ENCODE results near the gene RCAN3. TPM values are rescaled to one million over a fixed set of nuclear protein-coding genes. Genes with fewer than 3 reads are reported as not detected.
A peak's percentile ranks its signal among the peaks of the same experiment; 100 is the strongest.

The RCAN3 gene
- total and polyA plus RNA-seq, 2 of the 13 experiments (the other 11 are each of a cell fraction or from before 2014, with no cell fraction given): 12.2 to 13.3 TPM

DNA sequence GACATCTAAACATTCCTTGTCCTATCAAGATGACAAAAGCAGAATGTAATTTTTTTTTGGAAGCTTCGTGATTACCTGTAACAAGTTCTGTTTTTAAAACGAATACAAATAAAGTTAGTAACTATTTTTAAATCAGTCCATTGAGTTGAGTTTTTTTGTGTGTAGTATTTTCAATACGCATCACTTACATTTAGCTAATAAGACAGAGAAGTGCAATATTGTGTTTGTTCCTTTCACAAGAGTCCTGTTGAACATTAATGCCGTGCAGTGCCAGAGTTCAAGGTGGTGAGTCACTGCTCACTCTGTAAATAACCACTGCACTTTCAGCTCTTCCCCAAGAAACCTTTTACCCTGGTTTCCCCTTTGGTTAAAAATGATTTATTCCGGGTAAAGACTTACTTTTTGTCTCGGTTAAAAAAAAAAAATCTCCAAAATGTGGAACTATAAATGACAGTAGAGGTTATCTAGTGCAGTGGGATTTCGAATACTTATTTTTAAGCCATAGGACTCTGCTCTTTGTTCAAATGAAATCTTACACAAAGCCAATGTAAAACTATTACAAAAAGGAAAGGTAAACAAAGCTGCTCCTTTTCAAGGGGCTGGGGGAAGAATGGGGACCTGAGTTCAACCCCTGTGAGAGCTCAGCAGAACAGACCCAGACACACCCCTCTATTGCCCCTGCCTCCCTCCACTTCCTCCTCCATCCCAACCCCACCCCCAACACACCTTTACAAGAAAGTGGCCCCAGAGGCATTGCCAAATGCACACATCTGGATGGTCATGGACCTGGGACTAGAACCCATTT, 38.5 kb downstream of the RCAN3 start:
- Histone ChIP-seq H3K9me3 (ENCODE audit: low read length) (no peaks in the 10 kb centered on the region), H3K79me2 (ENCODE audit: insufficient read depth, low read length) (no peaks in the 10 kb centered on the region), H3K4me1 (ENCODE audit: insufficient read depth, low read length) (peaks cover 71% of the 10 kb centered on the region), H3K4me3 (replicated peaks in 1 of 3; ENCODE audit: insufficient read depth in 1 of 3, low read depth in 2 of 3, low read length in 3 of 3) (peak overlapping the region; percentile 8 to 51 (median 47)), H4K20me1 (ENCODE audit: insufficient read depth, low read length) (no peaks in the 10 kb centered on the region), H3K9ac (ENCODE audit: insufficient read depth, low read depth, low read length) (peak overlapping the region; percentile 50), H3K36me3 (replicated peaks in 1 of 2; ENCODE audit: control insufficient read depth in 1 of 2, insufficient read depth in 2 of 2, low read length in 2 of 2) (no peaks in the 10 kb centered on the region), H3K4me2 (ENCODE audit: low read depth, low read length) (peak overlapping the region; percentile 74), H3K27me3 (ENCODE audit: control insufficient read depth in 1 of 2, insufficient read depth in 2 of 2, low read length in 2 of 2) (no peaks in the 10 kb centered on the region), H2AFZ (ENCODE audit: low read length) (no peak overlapping the region), H3K27ac (ENCODE audit: extremely low read length, insufficient read depth, low read length) (peak overlapping the region; percentile 94)
- ATAC-seq (peak; percentile 91), DNase-seq (ENCODE audit: low spot score) (peak; percentile 91), FAIRE-seq (peak; percentile 96)
- WGBS (ENCODE audit: low lambda C conversion rate): under 1% methylated on average over 7 of the region's 7 CpGs
- POLR2A ChIA-PET: interaction anchor here (0.7 to 3.0 kb wide), 16 partner anchors 8 to 184 kb away, joined by 3 to 15 read pairs (median 4); partner anchors contain the start of genes NCMAP, NIPAL3 and RCAN3
- in situ Hi-C loops (cut with HindIII; ENCODE audit: extremely low pct_ligation_motif_present, low pct_unique_long_range_greater_than_20kb): loop anchor here (10.0 kb wide), 1 partner anchor 94 kb away; no protein-coding TSS in a partner anchor
- BruUV-seq (replicated peaks): TSS peak; percentile 46
- CTCF ChIA-PET (ENCODE audit: low intra/inter-chr PET ratio, low total read pairs): interaction anchor here (0.7 to 1.9 kb wide), 2 partner anchors 46 to 383 kb away, joined by 3 to 8 read pairs; no protein-coding TSS in a partner anchor
- intact Hi-C loops (cut with micrococcal nuclease; ENCODE audit: unreplicated experiment): loop anchor here (5.0 kb wide), 1 partner anchor 96 kb away; no protein-coding TSS in a partner anchor
- TF ChIP-seq PITX1 (CRISPR knock-in tag; IDR thresholded peaks at IDR 0.05) (peak; percentile 59; the same call in 1 of the 2 replicates), GFI1 (CRISPR knock-in tag; IDR thresholded peaks at IDR 0.05; ENCODE audit: borderline replicate concordance) (peak; percentile 67; the same call in 1 of the 2 replicates), KAT8 (CRISPR knock-in tag; IDR thresholded peaks at IDR 0.05) (0 out of 2 replicates have a peak, but pooled peaks have one; percentile 18), NONO (IDR thresholded peaks at IDR 0.05) (no peak), NONO (CRISPR knock-in tag; conservative IDR thresholded peaks at IDR 0.05) (peak; percentile 60; the same call in 1 of the 2 replicates), ARID3A (IDR thresholded peaks at IDR 0.05; ENCODE audit: low read depth, low read length) (peak; percentile 60; the same call in 1 of the 2 replicates), ZNF205 (CRISPR knock-in tag; IDR thresholded peaks at IDR 0.05) (peak; percentile 39; the same call in 1 of the 2 replicates), ZNF570 (CRISPR knock-in tag; IDR thresholded peaks at IDR 0.05; ENCODE audit: borderline replicate concordance) (no peak), ZNF292 (CRISPR knock-in tag; IDR thresholded peaks at IDR 0.05; ENCODE audit: borderline replicate concordance, low read depth) (0 out of 2 replicates have a peak, but pooled peaks have one; percentile 30), PHF8 (CRISPR knock-in tag; IDR thresholded peaks at IDR 0.05) (no peak), MED1 (CRISPR knock-in tag; IDR thresholded peaks at IDR 0.05) (peak; percentile 76; the same call in 1 of the 2 replicates), ZNF543 (CRISPR knock-in tag; IDR thresholded peaks at IDR 0.05) (peak; percentile 58; the same call in 1 of the 2 replicates), HMG20A (CRISPR knock-in tag; IDR thresholded peaks at IDR 0.05; ENCODE audit: borderline replicate concordance) (peak; percentile 82), BCL6 (CRISPR knock-in tag; IDR thresholded peaks at IDR 0.05) (peak; percentile 72), MBD4 (IDR thresholded peaks at IDR 0.05; ENCODE audit: borderline replicate concordance, low read length) (peak; percentile 62; the same call in 1 of the 2 replicates), ZNF772 (CRISPR knock-in tag; IDR thresholded peaks at IDR 0.05) (no peak), SOX6 (IDR thresholded peaks at IDR 0.05) (no peak), SOX6 (CRISPR knock-in tag; IDR thresholded peaks at IDR 0.05) (peak; percentile 83), CHD2 (IDR thresholded peaks at IDR 0.05; ENCODE audit: low read depth, low read length) (0 out of 2 replicates have a peak, but pooled peaks have one; percentile 48), JUND (CRISPR knock-in tag; IDR thresholded peaks at IDR 0.05) (peak; percentile 97)
- TF ChIP-seq, protein P1, sequence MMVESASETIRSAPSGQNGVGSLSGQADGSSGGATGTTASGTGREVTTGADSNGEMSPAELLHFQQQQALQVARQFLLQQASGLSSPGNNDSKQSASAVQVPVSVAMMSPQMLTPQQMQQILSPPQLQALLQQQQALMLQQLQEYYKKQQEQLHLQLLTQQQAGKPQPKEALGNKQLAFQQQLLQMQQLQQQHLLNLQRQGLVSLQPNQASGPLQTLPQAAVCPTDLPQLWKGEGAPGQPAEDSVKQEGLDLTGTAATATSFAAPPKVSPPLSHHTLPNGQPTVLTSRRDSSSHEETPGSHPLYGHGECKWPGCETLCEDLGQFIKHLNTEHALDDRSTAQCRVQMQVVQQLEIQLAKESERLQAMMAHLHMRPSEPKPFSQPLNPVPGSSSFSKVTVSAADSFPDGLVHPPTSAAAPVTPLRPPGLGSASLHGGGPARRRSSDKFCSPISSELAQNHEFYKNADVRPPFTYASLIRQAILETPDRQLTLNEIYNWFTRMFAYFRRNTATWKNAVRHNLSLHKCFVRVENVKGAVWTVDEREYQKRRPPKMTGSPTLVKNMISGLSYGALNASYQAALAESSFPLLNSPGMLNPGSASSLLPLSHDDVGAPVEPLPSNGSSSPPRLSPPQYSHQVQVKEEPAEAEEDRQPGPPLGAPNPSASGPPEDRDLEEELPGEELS (CRISPR knock-in tag; IDR thresholded peaks at IDR 0.05): peak; percentile 89
- TF ChIP-seq, protein P2, sequence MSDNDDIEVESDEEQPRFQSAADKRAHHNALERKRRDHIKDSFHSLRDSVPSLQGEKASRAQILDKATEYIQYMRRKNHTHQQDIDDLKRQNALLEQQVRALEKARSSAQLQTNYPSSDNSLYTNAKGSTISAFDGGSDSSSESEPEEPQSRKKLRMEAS (IDR thresholded peaks at IDR 0.05): peak; percentile 39; the same call in 1 of the 2 replicates

All from HepG2 (cell line).